Activated naive CD4-positive, alpha-beta T cell treated with anti-CD3 and anti-CD28 coated beads, Interleukin-2, amount 10 ng/mL, durations not matched to agents 5 hours and 36 hours (primary cell): ENCODE measurements around the gene FXYD1. TPM values are rescaled to one million over a fixed set of nuclear protein-coding genes. Genes with fewer than 3 reads are reported as not detected.

ENCODE experiments used
- total RNA-seq, 2 experiments: library from RNA; stranded (reverse); gene quantifications; one replicate each; pipeline ENCODE4 v1.2.3, GENCODE V29; 2021

The FXYD1 gene
- 1 to 10 TPM; 4.5 to 6.3 TPM for total RNA-seq

GRCh38 chr19:35138305-35138892, at the start of gene FXYD1:
Gene FXYD1 (plus strand): TSS chr19:35138824. CDS start chr19:35140080, 1,256 bp downstream.

GRCh38 chr19:35115177-35115951, 23.3 kb upstream of the FXYD1 start, which contains the start of gene FXYD3:
Gene FXYD3 (plus strand): TSS chr19:35115823. CDS start chr19:35119377, 3,554 bp downstream.

GRCh38 chr19:35134601-35135242, 3.9 kb upstream of the FXYD1 start, which contains the start of gene LGI4:
Gene LGI4 (minus strand): TSS chr19:35135059. CDS start chr19:35134680, 379 bp downstream.

DNA sequence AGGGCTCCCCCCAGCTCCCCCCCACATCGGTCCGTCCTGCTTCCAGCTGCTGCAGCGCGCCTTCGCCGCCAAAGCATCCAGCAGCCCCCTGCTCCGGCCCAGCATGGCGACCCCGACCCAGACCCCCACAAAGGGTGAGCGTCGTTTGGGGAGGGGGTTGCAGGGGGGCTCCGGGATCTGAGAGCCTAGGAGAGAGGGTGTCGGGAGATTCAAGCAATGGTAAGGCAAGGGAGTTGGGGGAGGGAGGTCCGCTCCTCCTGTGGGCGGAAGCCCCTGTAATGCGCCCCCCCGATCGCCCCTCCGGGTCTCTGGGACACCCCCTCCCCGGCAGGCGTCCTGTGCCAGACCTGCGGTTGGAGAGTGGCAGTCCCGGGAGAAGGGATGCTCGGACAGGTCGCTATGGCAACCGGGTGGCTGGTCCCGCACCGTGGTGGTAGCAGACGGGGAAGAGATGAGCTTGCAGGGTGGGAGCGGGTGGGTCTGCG, 4.6 kb downstream of the FXYD1 start, which contains the start of gene FXYD7:
FXYD7 (plus strand) TSS at position 25 of the 485 bp plus-strand sequence; CDS start at position 104, 79 bp downstream.

DNA sequence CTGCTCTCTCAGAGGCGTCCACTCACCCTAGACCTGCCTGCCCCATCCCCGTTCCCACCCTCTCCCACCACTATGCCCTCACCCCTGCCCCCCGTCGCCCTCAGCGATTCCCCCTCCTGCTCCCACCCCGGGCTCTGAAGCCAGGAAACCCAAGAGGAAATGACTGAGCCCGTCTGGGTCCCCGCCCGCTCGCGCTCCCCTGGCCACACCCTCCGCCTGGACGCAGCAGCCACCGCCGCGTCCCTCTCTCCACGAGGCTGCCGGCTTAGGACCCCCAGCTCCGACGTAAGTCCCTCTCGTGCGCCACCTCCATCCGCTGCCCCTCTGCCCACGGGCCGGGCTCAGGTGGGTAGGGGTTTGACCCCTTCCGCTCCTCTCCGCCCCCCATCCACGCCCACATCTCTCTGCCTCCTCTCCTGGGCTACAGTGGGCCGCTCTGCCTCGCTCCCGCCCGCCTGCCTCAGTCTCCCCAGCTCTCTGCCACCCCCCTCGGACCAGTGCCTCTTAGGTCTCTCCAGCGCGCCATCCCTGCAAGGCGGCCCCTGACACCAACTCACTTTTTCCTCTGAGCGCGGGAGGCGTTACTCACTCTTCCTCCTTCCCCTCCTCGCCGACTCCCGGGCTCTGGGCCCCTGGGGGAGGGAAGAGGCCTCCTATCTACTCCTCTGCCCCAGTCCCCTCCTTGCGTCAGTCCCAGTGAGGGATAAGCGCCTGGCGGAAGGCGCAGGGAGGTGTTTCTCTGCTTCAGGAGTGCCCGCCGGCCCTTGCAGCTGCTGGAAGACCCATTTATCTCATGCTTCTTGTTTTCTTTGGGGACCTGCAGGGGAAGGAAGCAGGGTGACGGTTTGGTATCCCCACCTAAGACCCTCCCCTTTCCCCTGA, 16.1 kb downstream of the FXYD1 start, which contains the start of gene FXYD5:
FXYD5 (plus strand) TSS at position 211 of the 882 bp plus-strand sequence. CDS start 816 bp downstream, outside the sequence.

Other genes starting within 250 kb of the FXYD1 start
- gene ZNF30, start 211.9 kb upstream of the FXYD1 start, total RNA-seq: 1 to 10 TPM; 3.9 to 6.2 TPM
- 10 to 100 TPM; 16.7 to 17.6 TPM for gene ZNF792, start 174.6 kb upstream of the FXYD1 start, total RNA-seq
- gene GRAMD1A, start 138.5 kb upstream of the FXYD1 start, total RNA-seq: 100 to 1,000 TPM; 129 to 141 TPM
- gene SCN1B, start 108.4 kb upstream of the FXYD1 start, total RNA-seq: under 1 TPM; 0.53 to 0.72 TPM
- gene HPN, start 97.1 kb upstream of the FXYD1 start, total RNA-seq: not detected
- not detected for gene FXYD3, start 23.0 kb upstream of the FXYD1 start, total RNA-seq
- gene LGI4, start 3.8 kb upstream of the FXYD1 start, total RNA-seq: 1 to 10 TPM; 1.0 TPM
- 10 to 100 TPM; 20.4 to 22.1 TPM for gene FXYD7, start 4.4 kb downstream of the FXYD1 start, total RNA-seq
- gene FXYD5, start 15.9 kb downstream of the FXYD1 start, total RNA-seq: 100 to 1,000 TPM; 732 to 764 TPM
- gene FAM187B, start 89.9 kb downstream of the FXYD1 start, total RNA-seq: not detected
- gene LSR, start 110.2 kb downstream of the FXYD1 start, total RNA-seq: 10 to 100 TPM; 18.5 to 20.1 TPM
- gene USF2, start 130.1 kb downstream of the FXYD1 start, total RNA-seq: 100 to 1,000 TPM; 187 TPM
- gene HAMP, start 143.7 kb downstream of the FXYD1 start, total RNA-seq: 1 to 10 TPM in 1 of 2 experiments, under 1 TPM in 1; 0.60 to 1.1 TPM
- gene MAG, start 153.3 kb downstream of the FXYD1 start, total RNA-seq: under 1 TPM in 1 of 2 experiments, not detected in 1; 0.14 TPM
- under 1 TPM; 0.24 to 0.50 TPM for gene CD22, start 190.4 kb downstream of the FXYD1 start, total RNA-seq
- gene FFAR1, start 209.1 kb downstream of the FXYD1 start, total RNA-seq: not detected
- not detected for gene FFAR3, start 219.6 kb downstream of the FXYD1 start, total RNA-seq
- gene GPR42, start 232.2 kb downstream of the FXYD1 start, total RNA-seq: not detected